MM.1S (cell line): ENCODE measurements around the gene TGFA.

Source experiments
- CTCF ChIP-seq: fragments of 300-600 bp; sonication (generic); IDR thresholded peaks from 2 replicates; pipeline ENCODE4 v1.5.1; 2016; ENCODE audit warnings: antibody characterized with exemption, low read length, mixed read lengths
- EZH2 ChIP-seq: fragments of 300-600 bp; sonication (generic); optimal IDR thresholded peaks from 2 replicates; pipeline ENCODE3; 2017; ENCODE audit warnings: low read depth, mild to moderate bottlenecking, antibody characterized with exemption, low read length, mixed read lengths
- EZH2phosphoT487 ChIP-seq: fragments of 300-600 bp; sonication (generic); IDR thresholded peaks from 2 replicates; pipeline ENCODE4 v1.6.1; 2018; ENCODE audit warnings: antibody characterized with exemption, low read length

GRCh38 chr2:70509565-70509964, 44.1 kb downstream of the TGFA start:
- TF ChIP-seq CTCF (no peak), EZH2phosphoT487 (no peak), EZH2 (no peak)
